ENCODE results near the gene RAB3D.

GRCh38 chr19:11379857-11380350 lies 40.4 kb upstream of the RAB3D start:
- TF ChIP-seq EZH2 (IDR thresholded peaks at IDR 0.05; ENCODE audit: borderline replicate concordance, low read length) (no peak), CTCF (conservative IDR thresholded peaks at IDR 0.05 in 1 of 2, IDR thresholded peaks at IDR 0.05 in 1 of 2; ENCODE audit: extremely low read depth in 1 of 2, insufficient read depth in 1 of 2, low read depth in 1 of 2, low read length in 2 of 2) (no peak)

Data from mammary epithelial cell (primary cell).